GM12865 (cell line): ENCODE measurements around the gene PLCXD3.

ENCODE experiments used
- DNase-seq: peaks from one replicate; pipeline ENCODE4 v3.0.0; 2010; ENCODE audit warnings: low read depth
- H3K4me3 ChIP-seq: 2 replicates; pipeline ENCODE4 v1.5.1; 2011; ENCODE audit warnings: mild to moderate bottlenecking, low read depth, low read length, control low read depth
- CTCF ChIP-seq: IDR thresholded peaks from 2 replicates; pipeline ENCODE4 v1.5.1; 2011; ENCODE audit warnings: low read length, control low read depth, low read depth, inconsistent platforms; ENCODE audit not compliant: insufficient read depth; ENCODE audit errors: missing control alignments

The PLCXD3 gene

GRCh38 chr5:41296066-41296465, 214.3 kb downstream of the PLCXD3 start:
- DNase-seq, result no peak
- no peak for TF ChIP-seq CTCF
- no peak overlapping the region for H3K4me3 ChIP-seq

GRCh38 chr5:41291323-41291722, 219.1 kb downstream of the PLCXD3 start:
- DNase-seq, result no peak
- H3K4me3 ChIP-seq, result no peak overlapping the region
- no peak for TF ChIP-seq CTCF

GRCh38 chr5:41290810-41291209, 219.6 kb downstream of the PLCXD3 start:
- no peak for DNase-seq
- no peak for TF ChIP-seq CTCF
- no peak overlapping the region for H3K4me3 ChIP-seq

GRCh38 chr5:41289970-41290464, 220.4 kb downstream of the PLCXD3 start:
- no peak overlapping the region for H3K4me3 ChIP-seq
- no peak for TF ChIP-seq CTCF
- no peak for DNase-seq

GRCh38 chr5:41286696-41287095, 223.7 kb downstream of the PLCXD3 start:
- DNase-seq, result no peak
- no peak for TF ChIP-seq CTCF
- no peak overlapping the region for H3K4me3 ChIP-seq

- DNase-seq, result no peak
- TF ChIP-seq CTCF, result no peak
- no peak overlapping the region for H3K4me3 ChIP-seq
Measured at GRCh38 chr5:41286165-41286564, 224.2 kb downstream of the PLCXD3 start.

GRCh38 chr5:41284938-41285337, 225.5 kb downstream of the PLCXD3 start:
- TF ChIP-seq CTCF, result no peak
- no peak overlapping the region for H3K4me3 ChIP-seq
- DNase-seq, result no peak
